Activated naive CD4-positive, alpha-beta T cell treated with anti-CD3 and anti-CD28 coated beads, Interleukin-2, amount 10 ng/mL, durations not matched to agents 7 days and 5 days (primary cell): ENCODE measurements around the gene ANXA11.

ENCODE experiments used
- CTCF ChIA-PET: fragments of 350-600 bp; sonication (Branson Sonifier 250); formaldehyde crosslinking; loops from one replicate; lab custom pipeline; 2021; ENCODE audit warnings: antibody characterized with exemption; lab: Charles Lee
- DNase-seq: peaks from one replicate; pipeline ENCODE4 v3.0.0-alpha.2; 2020
- H3K27ac Mint-ChIP-seq: one replicate; pipeline ENCODE4 v1.8.0; 2021; ENCODE audit warnings: mild to moderate bottlenecking, moderate library complexity, mixed read lengths
- H3K27me3 Mint-ChIP-seq: one replicate; pipeline ENCODE4 v1.8.0; 2021; ENCODE audit warnings: mild to moderate bottlenecking, mixed read lengths
- H3K36me3 Mint-ChIP-seq: one replicate; pipeline ENCODE4 v1.8.0; 2021; ENCODE audit warnings: mixed read lengths
- H3K4me1 Mint-ChIP-seq: one replicate; pipeline ENCODE4 v1.8.0; 2021; ENCODE audit warnings: mixed read lengths
- H3K4me3 Mint-ChIP-seq: one replicate; pipeline ENCODE4 v1.8.0; 2021; ENCODE audit warnings: mild to moderate bottlenecking, moderate library complexity, mixed read lengths
- H3K9me3 Mint-ChIP-seq: one replicate; pipeline ENCODE4 v1.8.0; 2021; ENCODE audit warnings: mixed read lengths

ANXA11 gene

GRCh38 chr10:80191589-80192270 is 13.6 kb downstream of the ANXA11 start:
- peaks cover 56% of the 10 kb centered on the region for H3K36me3 Mint-ChIP-seq
- H3K4me1 Mint-ChIP-seq, result peaks cover 71% of the 10 kb centered on the region
- no peak for DNase-seq
- H3K4me3 Mint-ChIP-seq, result no peak overlapping the region
- H3K27me3 Mint-ChIP-seq, result no peaks in the 10 kb centered on the region
- CTCF ChIA-PET, result interaction anchor here (1.0 to 1.3 kb wide), 2 partner anchors 10 to 12 kb away, joined by 4 to 5 read pairs; no protein-coding TSS in a partner anchor
- peaks cover 7% of the 10 kb centered on the region for H3K9me3 Mint-ChIP-seq
- H3K27ac Mint-ChIP-seq, result peak overlapping the region; percentile 73

GRCh38 chr10:80188713-80189112 is 16.6 kb downstream of the ANXA11 start:
- Mint-ChIP-seq H3K27ac (peak overlapping the region; percentile 92), H3K36me3 (peaks cover 37% of the 10 kb centered on the region), H3K9me3 (peaks cover 7% of the 10 kb centered on the region), H3K4me3 (peak overlapping the region; percentile 61), H3K27me3 (no peaks in the 10 kb centered on the region), H3K4me1 (peaks cover 77% of the 10 kb centered on the region)
- CTCF ChIA-PET, result interaction anchor here (1.2 to 6.3 kb wide), 3 partner anchors 14 to 130 kb away, joined by 4 to 58 read pairs (median 5); no protein-coding TSS in a partner anchor
- no peak for DNase-seq

- DNase-seq, result peak; percentile 91
- peaks cover 77% of the 10 kb centered on the region for H3K4me1 Mint-ChIP-seq
- CTCF ChIA-PET, result interaction anchor here (0.8 to 6.3 kb wide), 8 partner anchors 9 to 129 kb away, joined by 3 to 58 read pairs (median 4); no protein-coding TSS in a partner anchor
These were observed 17.6 kb downstream of the ANXA11 start for GRCh38 chr10:80187465-80188409.

GRCh38 chr10:80187060-80187459 is 18.3 kb downstream of the ANXA11 start:
- Mint-ChIP-seq H3K36me3 (peaks cover 25% of the 10 kb centered on the region), H3K27ac (peak overlapping the region; percentile 92), H3K27me3 (no peaks in the 10 kb centered on the region), H3K4me1 (peaks cover 76% of the 10 kb centered on the region), H3K9me3 (no peaks in the 10 kb centered on the region), H3K4me3 (peak overlapping the region; percentile 61)
- CTCF ChIA-PET, result interaction anchor here (1.3 to 6.3 kb wide), 6 partner anchors 10 to 43 kb away, joined by 3 to 58 read pairs (median 4); no protein-coding TSS in a partner anchor
- no peak for DNase-seq

More at GRCh38 chr10:80187465-80188409, 17.6 kb downstream of the ANXA11 start:
- H3K9me3 Mint-ChIP-seq, result peaks cover 4% of the 10 kb centered on the region
- peaks cover 30% of the 10 kb centered on the region for H3K36me3 Mint-ChIP-seq
- H3K4me3 Mint-ChIP-seq, result peak overlapping the region; percentile 61
- peak overlapping the region; percentile 92 for H3K27ac Mint-ChIP-seq
- H3K27me3 Mint-ChIP-seq, result no peaks in the 10 kb centered on the region

GRCh38 chr10:80186364-80187012 is 18.8 kb downstream of the ANXA11 start:
- CTCF ChIA-PET, result interaction anchor here (1.3 to 6.3 kb wide), 5 partner anchors 10 to 42 kb away, joined by 3 to 58 read pairs (median 4); no protein-coding TSS in a partner anchor
- Mint-ChIP-seq H3K4me3 (peak overlapping the region; percentile 61), H3K27ac (peak overlapping the region; percentile 92), H3K27me3 (no peaks in the 10 kb centered on the region), H3K4me1 (peaks cover 74% of the 10 kb centered on the region), H3K36me3 (peaks cover 19% of the 10 kb centered on the region), H3K9me3 (no peaks in the 10 kb centered on the region)
- DNase-seq, result peak; percentile 58

- DNase-seq, result no peak
- no peaks in the 10 kb centered on the region for H3K27me3 Mint-ChIP-seq
- peaks cover 74% of the 10 kb centered on the region for H3K4me1 Mint-ChIP-seq
- no peaks in the 10 kb centered on the region for H3K9me3 Mint-ChIP-seq
- peak overlapping the region; percentile 92 for H3K27ac Mint-ChIP-seq
- CTCF ChIA-PET, result interaction anchor here (1.1 to 6.3 kb wide), 3 partner anchors 11 to 42 kb away, joined by 4 to 58 read pairs (median 4); no protein-coding TSS in a partner anchor
- H3K36me3 Mint-ChIP-seq, result peaks cover 19% of the 10 kb centered on the region
- H3K4me3 Mint-ChIP-seq, result no peak overlapping the region
These were observed 19.6 kb downstream of the ANXA11 start for GRCh38 chr10:80185578-80186299.

GRCh38 chr10:80184291-80184690 is 21.0 kb downstream of the ANXA11 start:
- Mint-ChIP-seq H3K4me3 (no peak overlapping the region), H3K4me1 (peaks cover 68% of the 10 kb centered on the region)
- CTCF ChIA-PET, result interaction anchor here (0.7 to 6.3 kb wide), 5 partner anchors 9 to 40 kb away, joined by 3 to 58 read pairs (median 4); no protein-coding TSS in a partner anchor

GRCh38 chr10:80183436-80183835 is 21.9 kb downstream of the ANXA11 start:
- Mint-ChIP-seq H3K36me3 (peaks cover 24% of the 10 kb centered on the region), H3K4me3 (no peak overlapping the region), H3K27ac (no peak overlapping the region), H3K9me3 (no peaks in the 10 kb centered on the region), H3K4me1 (peaks cover 67% of the 10 kb centered on the region), H3K27me3 (no peaks in the 10 kb centered on the region)
- CTCF ChIA-PET, result interaction anchor here (0.8 to 6.3 kb wide), 3 partner anchors 14 to 39 kb away, joined by 3 to 58 read pairs (median 4); no protein-coding TSS in a partner anchor
- no peak for DNase-seq

More at GRCh38 chr10:80184291-80184690, 21.0 kb downstream of the ANXA11 start:
- no peak for DNase-seq
- Mint-ChIP-seq H3K36me3 (peaks cover 19% of the 10 kb centered on the region), H3K27ac (peak overlapping the region; percentile 46), H3K9me3 (no peaks in the 10 kb centered on the region), H3K27me3 (no peaks in the 10 kb centered on the region)

- CTCF ChIA-PET, result interaction anchor here (0.8 to 6.3 kb wide), 3 partner anchors 13 to 39 kb away, joined by 3 to 58 read pairs (median 4); no protein-coding TSS in a partner anchor
- Mint-ChIP-seq H3K4me1 (peaks cover 67% of the 10 kb centered on the region), H3K27ac (no peak overlapping the region), H3K9me3 (no peaks in the 10 kb centered on the region), H3K4me3 (no peak overlapping the region), H3K27me3 (no peaks in the 10 kb centered on the region), H3K36me3 (peaks cover 26% of the 10 kb centered on the region)
- DNase-seq, result no peak
These were observed 22.4 kb downstream of the ANXA11 start for GRCh38 chr10:80182986-80183385.

- CTCF ChIA-PET, result no interaction called here
- Mint-ChIP-seq H3K27ac (peak overlapping the region; percentile 71), H3K4me3 (no peak overlapping the region), H3K27me3 (no peaks in the 10 kb centered on the region), H3K36me3 (peaks cover 16% of the 10 kb centered on the region), H3K9me3 (no peaks in the 10 kb centered on the region), H3K4me1 (peaks cover 44% of the 10 kb centered on the region)
- no peak for DNase-seq
These were observed 27.3 kb downstream of the ANXA11 start for GRCh38 chr10:80177781-80178636.

GRCh38 chr10:80176526-80176925 is 28.8 kb downstream of the ANXA11 start:
- CTCF ChIA-PET, result interaction anchor here (1.0 kb wide), 1 partner anchor 11 kb away, joined by 3 read pairs; no protein-coding TSS in a partner anchor
- H3K4me1 Mint-ChIP-seq, result peaks cover 35% of the 10 kb centered on the region
- H3K27me3 Mint-ChIP-seq, result no peaks in the 10 kb centered on the region
- no peak overlapping the region for H3K27ac Mint-ChIP-seq
- no peak overlapping the region for H3K4me3 Mint-ChIP-seq
- H3K36me3 Mint-ChIP-seq, result peaks cover 19% of the 10 kb centered on the region
- H3K9me3 Mint-ChIP-seq, result no peaks in the 10 kb centered on the region
- DNase-seq, result no peak
